ENCODE data around the gene FAU.

The FAU gene

DNA sequence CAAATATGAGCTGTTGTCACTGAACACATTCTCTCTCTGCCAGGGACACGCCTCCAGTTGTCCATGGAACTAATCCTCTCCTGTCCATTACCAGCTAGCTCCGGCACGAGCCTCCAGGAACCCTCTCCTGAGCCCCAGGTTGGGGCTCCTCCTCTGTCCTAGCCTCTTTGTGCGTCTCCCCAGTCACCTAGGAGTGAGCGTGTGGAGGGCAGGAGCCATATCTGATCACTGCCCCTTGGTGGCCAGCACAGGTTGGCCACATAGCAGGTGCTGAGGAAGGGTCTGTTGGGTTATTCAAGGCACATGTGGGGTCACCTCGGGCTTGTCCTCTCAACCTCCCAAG lies 9.9 kb upstream of the FAU start:
- no peaks in the 10 kb centered on the region for H3K27me3 ChIP-seq (ENCODE audit: insufficient read depth, insufficient read length)
- no peak for TF ChIP-seq YY1 (IDR thresholded peaks at IDR 0.05; ENCODE audit: insufficient read depth, insufficient read length)
- no peak for TF ChIP-seq SUZ12 (IDR thresholded peaks at IDR 0.05; ENCODE audit: extremely low read depth, insufficient read depth, insufficient read length)
- TF ChIP-seq ZNF274 (IDR thresholded peaks at IDR 0.05; ENCODE audit: low read depth, low read length) = no peak
- no peak for DNase-seq (ENCODE audit: low read depth, low spot score)
- H3K4me1 ChIP-seq (ENCODE audit: insufficient read depth, insufficient read length) = peaks cover 14% of the 10 kb centered on the region
- H3K4me3 ChIP-seq (ENCODE audit: insufficient read length, low read depth) = no peak overlapping the region
- no peaks in the 10 kb centered on the region for H3K9me3 ChIP-seq (ENCODE audit: insufficient read depth, low read length)
- H3K9ac ChIP-seq (ENCODE audit: insufficient read length, low read depth) = no peak overlapping the region
- H3K36me3 ChIP-seq (ENCODE audit: insufficient read depth, insufficient read length, low read length) = peaks cover 62% of the 10 kb centered on the region

GRCh38 chr11:65131417-65131776 lies 9.5 kb upstream of the FAU start:
- DNase-seq (ENCODE audit: low read depth, low spot score) = no peak
- peaks cover 66% of the 10 kb centered on the region for H3K36me3 ChIP-seq (ENCODE audit: insufficient read depth, insufficient read length, low read length)
- no peak overlapping the region for H3K9ac ChIP-seq (ENCODE audit: insufficient read length, low read depth)
- no peak overlapping the region for H3K4me3 ChIP-seq (ENCODE audit: insufficient read length, low read depth)
- H3K4me1 ChIP-seq (ENCODE audit: insufficient read depth, insufficient read length) = peaks cover 17% of the 10 kb centered on the region
- no peak for TF ChIP-seq ZNF274 (IDR thresholded peaks at IDR 0.05; ENCODE audit: low read depth, low read length)
- no peak for TF ChIP-seq SUZ12 (IDR thresholded peaks at IDR 0.05; ENCODE audit: extremely low read depth, insufficient read depth, insufficient read length)
- no peak for TF ChIP-seq YY1 (IDR thresholded peaks at IDR 0.05; ENCODE audit: insufficient read depth, insufficient read length)
- H3K9me3 ChIP-seq (ENCODE audit: insufficient read depth, low read length) = no peaks in the 10 kb centered on the region
- H3K27me3 ChIP-seq (ENCODE audit: insufficient read depth, insufficient read length) = no peaks in the 10 kb centered on the region

DNA sequence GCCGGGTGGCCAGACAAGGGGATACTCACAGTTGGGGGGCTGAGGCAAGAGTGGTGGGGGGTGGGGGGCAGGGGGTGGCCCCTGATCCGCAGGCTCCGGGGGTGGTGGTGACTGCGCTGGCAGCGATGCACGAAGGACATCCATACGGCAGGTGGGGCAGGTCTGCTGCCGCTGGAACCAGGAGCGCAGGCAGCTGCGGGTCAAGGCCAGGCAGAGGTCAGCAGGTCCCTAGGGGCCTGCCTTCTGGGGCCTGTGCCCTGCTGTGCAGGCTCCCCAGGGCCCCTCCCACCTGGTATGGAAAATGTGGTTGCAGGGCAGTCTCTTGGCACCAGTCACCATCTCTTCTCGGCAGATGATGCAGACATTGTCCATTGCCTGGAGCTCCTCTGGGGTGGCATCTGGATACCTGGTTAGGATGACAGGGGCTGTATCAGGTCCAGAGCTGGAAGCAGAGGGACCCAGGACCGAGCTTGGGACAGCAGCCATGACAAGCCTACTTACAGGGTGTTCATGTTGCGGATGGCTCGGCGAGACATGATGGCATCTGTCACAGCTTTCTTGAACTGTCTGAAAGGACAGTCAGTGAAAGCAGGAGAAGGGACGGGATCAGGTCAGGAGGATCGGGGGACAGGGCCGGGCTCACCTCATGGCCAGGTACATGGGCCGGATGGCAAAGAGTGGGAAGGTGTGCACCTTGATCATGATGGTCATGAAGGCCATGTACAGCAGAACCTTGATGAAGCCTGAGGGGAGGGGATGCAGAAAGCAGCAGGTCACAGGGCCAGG lies 8.9 kb upstream of the FAU start:
- Histone ChIP-seq H3K9ac (ENCODE audit: insufficient read length, low read depth) (no peak overlapping the region), H3K9me3 (ENCODE audit: insufficient read depth, low read length) (no peaks in the 10 kb centered on the region), H3K27me3 (ENCODE audit: insufficient read depth, insufficient read length) (no peaks in the 10 kb centered on the region), H3K4me1 (ENCODE audit: insufficient read depth, insufficient read length) (peaks cover 18% of the 10 kb centered on the region), H3K4me3 (ENCODE audit: insufficient read length, low read depth) (no peak overlapping the region), H3K36me3 (ENCODE audit: insufficient read depth, insufficient read length, low read length) (peaks cover 72% of the 10 kb centered on the region)
- DNase-seq (ENCODE audit: low read depth, low spot score) = no peak
- TF ChIP-seq YY1 (IDR thresholded peaks at IDR 0.05; ENCODE audit: insufficient read depth, insufficient read length) (no peak), ZNF274 (IDR thresholded peaks at IDR 0.05; ENCODE audit: low read depth, low read length) (no peak), SUZ12 (IDR thresholded peaks at IDR 0.05; ENCODE audit: extremely low read depth, insufficient read depth, insufficient read length) (no peak)

GRCh38 chr11:65129649-65130441 lies 7.9 kb upstream of the FAU start:
- no peak for DNase-seq (ENCODE audit: low read depth, low spot score)
- no peak overlapping the region for H3K9ac ChIP-seq (ENCODE audit: insufficient read length, low read depth)

GRCh38 chr11:65128182-65129145 lies 6.5 kb upstream of the FAU start:
- Histone ChIP-seq H3K9me3 (ENCODE audit: insufficient read depth, low read length) (no peaks in the 10 kb centered on the region), H3K36me3 (ENCODE audit: insufficient read depth, insufficient read length, low read length) (peaks cover 91% of the 10 kb centered on the region), H3K4me1 (ENCODE audit: insufficient read depth, insufficient read length) (peaks cover 16% of the 10 kb centered on the region), H3K9ac (ENCODE audit: insufficient read length, low read depth) (no peak overlapping the region), H3K27me3 (ENCODE audit: insufficient read depth, insufficient read length) (no peaks in the 10 kb centered on the region), H3K4me3 (ENCODE audit: insufficient read length, low read depth) (no peak overlapping the region)
- DNase-seq (ENCODE audit: low read depth, low spot score) = no peak
- TF ChIP-seq ZNF274 (IDR thresholded peaks at IDR 0.05; ENCODE audit: low read depth, low read length) (no peak), SUZ12 (IDR thresholded peaks at IDR 0.05; ENCODE audit: extremely low read depth, insufficient read depth, insufficient read length) (no peak), YY1 (IDR thresholded peaks at IDR 0.05; ENCODE audit: insufficient read depth, insufficient read length) (no peak)

More at GRCh38 chr11:65129649-65130441, 7.9 kb upstream of the FAU start:
- TF ChIP-seq SUZ12 (IDR thresholded peaks at IDR 0.05; ENCODE audit: extremely low read depth, insufficient read depth, insufficient read length) (no peak), YY1 (IDR thresholded peaks at IDR 0.05; ENCODE audit: insufficient read depth, insufficient read length) (no peak), ZNF274 (IDR thresholded peaks at IDR 0.05; ENCODE audit: low read depth, low read length) (no peak)
- Histone ChIP-seq H3K4me3 (ENCODE audit: insufficient read length, low read depth) (no peak overlapping the region), H3K27me3 (ENCODE audit: insufficient read depth, insufficient read length) (no peaks in the 10 kb centered on the region), H3K4me1 (ENCODE audit: insufficient read depth, insufficient read length) (peaks cover 18% of the 10 kb centered on the region), H3K36me3 (ENCODE audit: insufficient read depth, insufficient read length, low read length) (peaks cover 82% of the 10 kb centered on the region), H3K9me3 (ENCODE audit: insufficient read depth, low read length) (no peaks in the 10 kb centered on the region)

- peaks cover 91% of the 10 kb centered on the region for H3K36me3 ChIP-seq (ENCODE audit: insufficient read depth, insufficient read length, low read length)
- no peak for DNase-seq (ENCODE audit: low read depth, low spot score)
- no peak overlapping the region for H3K9ac ChIP-seq (ENCODE audit: insufficient read length, low read depth)
- no peak overlapping the region for H3K4me3 ChIP-seq (ENCODE audit: insufficient read length, low read depth)
- peaks cover 11% of the 10 kb centered on the region for H3K4me1 ChIP-seq (ENCODE audit: insufficient read depth, insufficient read length)
- H3K9me3 ChIP-seq (ENCODE audit: insufficient read depth, low read length) = no peaks in the 10 kb centered on the region
- H3K27me3 ChIP-seq (ENCODE audit: insufficient read depth, insufficient read length) = no peaks in the 10 kb centered on the region
- TF ChIP-seq ZNF274 (IDR thresholded peaks at IDR 0.05; ENCODE audit: low read depth, low read length) (no peak), YY1 (IDR thresholded peaks at IDR 0.05; ENCODE audit: insufficient read depth, insufficient read length) (no peak), SUZ12 (IDR thresholded peaks at IDR 0.05; ENCODE audit: extremely low read depth, insufficient read depth, insufficient read length) (no peak)
These were observed 5.7 kb upstream of the FAU start for GRCh38 chr11:65127473-65128181.
